K562 (cell line): ENCODE data around the gene SEPHS1. TPM values are rescaled to one million over a fixed set of nuclear protein-coding genes. Genes with fewer than 3 reads are reported as not detected.

Source experiments
- ATAC-seq: fragments of 200-7000 bp; cut with Tn5 transposase; 3 replicates; pipeline ENCODE4 v1.9.1; 2020; ENCODE audit warnings: moderate library complexity
- BruUV-seq: library from RNA; stranded (reverse); fragments of 400-500 nt; replicated peaks from 2 replicates; lab custom pipeline; 2021; lab: Mats Ljungman, UMichigan
- CTCF ChIA-PET: fragments of 300-600 bp; formaldehyde crosslinking; extraction: SDS; loops from one replicate; lab custom pipeline; 2021; ENCODE audit warnings: low intra/inter-chr PET ratio; lab: Yijun Ruan, JAX
- POLR2A ChIA-PET: fragments of 300-600, 350-650 bp; sonication (Branson Sonifier 250); formaldehyde crosslinking; extraction: SDS; loops from one replicate; lab custom pipeline; 2021; ENCODE audit warnings: antibody characterized with exemption, inconsistent platforms; lab: Yijun Ruan, JAX
- DNase-seq, 4 experiments: peaks; one replicate each; pipeline versions ENCODE4 v3.0.0 to v3.0.0-alpha.2; 2011 to 2018; ENCODE audit warnings: low spot score in 3 of 4, mixed read lengths in 3 of 4; ENCODE audit errors: extremely low read depth in 1 of 4
- FAIRE-seq: peaks from 2 replicates; lab custom pipeline; 2011; peaks lifted over from hg19 to GRCh38; lab: Jason Lieb, UNC
- H2AFZ ChIP-seq: 2 replicates; pipeline ENCODE4 v1.6.0; 2011; ENCODE audit warnings: low read depth, low read length, control low read depth, inconsistent platforms
- H3K27ac ChIP-seq: fragments of 200-600 bp; 3 replicates; pipeline ENCODE4 v1.8.0; 2011; ENCODE audit warnings: low read depth, mild to moderate bottlenecking, control low read depth, inconsistent platforms, low read length, moderate library complexity, mixed read lengths; ENCODE audit errors: extremely low read depth
- H3K27me3 ChIP-seq, 2 experiments: fragments of 300-600 bp in 1 of 2; 2 replicates in 1 of 2; 3 replicates in 1 of 2; pipeline versions ENCODE4 v1.6.0 to v1.8.0; 2011; ENCODE audit warnings: inconsistent platforms in 2 of 2, low read length in 2 of 2, mild to moderate bottlenecking in 1 of 2, mixed read lengths in 1 of 2, moderate library complexity in 1 of 2; ENCODE audit not compliant: control insufficient read depth in 2 of 2, insufficient read depth in 2 of 2
- H3K36me3 ChIP-seq: fragments of 300-600 bp; 3 replicates; pipeline ENCODE4 v1.8.0; 2011; ENCODE audit warnings: mild to moderate bottlenecking, low read length, inconsistent platforms; ENCODE audit not compliant: control insufficient read depth, insufficient read depth
- H3K4me1 ChIP-seq, 2 experiments: fragments of 200-600 bp in 1 of 2; replicated peaks in 1 of 2; 2 replicates in 1 of 2; 3 replicates in 1 of 2; pipeline versions ENCODE4 v1.5.1 to v1.8.0; 2011; ENCODE audit warnings: inconsistent platforms in 2 of 2, low read length in 2 of 2, mild to moderate bottlenecking in 1 of 2, mixed read lengths in 1 of 2, moderate library complexity in 1 of 2; ENCODE audit not compliant: control insufficient read depth in 2 of 2, insufficient read depth in 2 of 2
- H3K4me2 ChIP-seq: 2 replicates; pipeline ENCODE4 v1.6.1; 2011; ENCODE audit warnings: low read length, control low read depth, inconsistent platforms, mixed read lengths; ENCODE audit not compliant: insufficient read depth
- H3K4me3 ChIP-seq: fragments of 200-600 bp; sonication (generic), shearing (Covaris generic); 2 replicates; pipeline ENCODE4 v1.5.1; 2016; ENCODE audit warnings: control low read depth, inconsistent platforms
- H3K79me2 ChIP-seq: fragments of 200-600 bp; 3 replicates; pipeline ENCODE4 v1.8.0; 2011; ENCODE audit warnings: low read length, inconsistent platforms; ENCODE audit not compliant: control insufficient read depth, insufficient read depth
- H3K9ac ChIP-seq, 2 experiments: 2 replicates each; pipeline versions ENCODE4 v1.6.0 to v1.6.1; 2011; ENCODE audit warnings: low read depth in 2 of 2, low read length in 2 of 2, control low read depth in 1 of 2, inconsistent platforms in 1 of 2, mild to moderate bottlenecking in 1 of 2, mixed read lengths in 1 of 2; ENCODE audit not compliant: insufficient read depth in 1 of 2
- H3K9me1 ChIP-seq: one replicate; pipeline ENCODE4 v1.6.0; 2011; ENCODE audit warnings: inconsistent platforms, mild to moderate bottlenecking, low read length, moderate library complexity; ENCODE audit not compliant: control insufficient read depth, insufficient read depth
- H3K9me3 ChIP-seq: replicated peaks from 2 replicates; pipeline ENCODE4 v1.5.1; 2011; ENCODE audit warnings: low read depth, low read length, inconsistent platforms; ENCODE audit not compliant: control insufficient read depth, insufficient read depth
- H4K20me1 ChIP-seq: replicated peaks from 2 replicates; pipeline ENCODE4 v1.6.1; 2011; ENCODE audit warnings: low read length, inconsistent platforms, mixed read lengths; ENCODE audit not compliant: control insufficient read depth, insufficient read depth
- ASH1L ChIP-seq: fragments of 450-650 bp; IDR thresholded peaks from 2 replicates; pipeline ENCODE4 v1.6.1; 2018; ENCODE audit warnings: borderline replicate concordance, mild to moderate bottlenecking, low read depth; ENCODE audit not compliant: partially characterized antibody
- ETS1 ChIP-seq: conservative IDR thresholded peaks from 2 replicates; pipeline ENCODE4 v1.6.1; 2011; ENCODE audit warnings: low read depth, mild to moderate bottlenecking, low read length; ENCODE audit not compliant: control insufficient read depth
- ETV1 ChIP-seq: fragments of 450-650 bp; conservative IDR thresholded peaks from 2 replicates; pipeline ENCODE4 v1.6.1; 2016; ENCODE audit warnings: missing genetic modification characterization, control low read depth, low read depth, missing compliant biosample characterization
- EZH2 ChIP-seq: IDR thresholded peaks from 2 replicates; pipeline ENCODE4 v1.6.1; 2012; ENCODE audit warnings: low read depth, mild to moderate bottlenecking, inconsistent platforms, low read length, borderline replicate concordance
- HNRNPUL1 ChIP-seq: fragments of 200-400 bp; formaldehyde crosslinking; IDR thresholded peaks from 2 replicates; pipeline ENCODE4 v1.6.1; 2017; ENCODE audit warnings: low read length
- MTA1 ChIP-seq: fragments of 450-650 bp; IDR thresholded peaks from 2 replicates; pipeline ENCODE4 v1.6.1; 2017; ENCODE audit warnings: borderline replicate concordance
- ZNF695 ChIP-seq: fragments of 450-650 bp; formaldehyde crosslinking; IDR thresholded peaks from 2 replicates; pipeline ENCODE4 v1.4.0; 2020; ENCODE audit warnings: mild to moderate bottlenecking, moderate library complexity
- ZNF717 ChIP-seq: fragments of 250-450 bp; sonication (Bioruptor Pico); IDR thresholded peaks from 2 replicates; pipeline ENCODE4 v1.5.0; 2021
- WGBS: fragments of 100-300 bp; shearing (Covaris generic); methylation state at CpG from one replicate; pipeline ENCODE4 v1.1.6; 2016; ENCODE audit warnings: low coverage, mixed read lengths; ENCODE audit not compliant: insufficient coverage; ENCODE audit errors: missing lambda C conversion rate; 5-methylcytosine and 5-hydroxymethylcytosine counted together
- in situ Hi-C: fragments of 300-500 bp; cut with MboI; formaldehyde crosslinking; loops from 4 replicates; pipeline ENCODE4 v1.15.0; 2018; ENCODE audit warnings: inconsistent platforms, mixed read lengths
- intact Hi-C: fragments of 100-400 bp; cut with micrococcal nuclease; formaldehyde crosslinking; loops from 2 replicates; pipeline ENCODE4 v1.14.2; 2022
- polyA plus RNA-seq, 8 experiments: library from polyadenylated mRNA; depleted of rRNA in 4 of 8; stranded (reverse) in 5 of 8; unstranded in 3 of 8; fragments of >200 nt; fragmentation: Nextera tagmentation in 2 of 8; fragmentation: Illumina TruSeq in 1 of 8; extraction: Ambion mirVana in 2 of 8; extraction: Trizol in 1 of 8; gene quantifications; 2 replicates each; pipeline versions ENCODE4 v1.2.1 to v1.2.3, GENCODE V29; 2011 to 2014; ENCODE audit warnings: inconsistent platforms in 1 of 8, missing spikeins in 1 of 8
- total RNA-seq, 7 experiments: library from RNA; depleted of rRNA in 6 of 7; stranded (reverse); fragments of >200 nt in 6 of 7; fragmentation: Illumina TruSeq in 2 of 7; extraction: Trizol in 2 of 7; gene quantifications; 2 replicates each; pipeline versions ENCODE4 v1.2.1 to v1.2.3, GENCODE V29; 2011 to 2021; ENCODE audit warnings: low replicate concordance in 1 of 7

Gene SEPHS1
- total and polyA plus RNA-seq, 9 of the 15 experiments (the other 6 are each of a cell fraction or from before 2014, with no cell fraction given): 14.7 to 82.8 (median 41.8) TPM

GRCh38 chr10:13338390-13339110 is 9.5 kb downstream of the SEPHS1 start:
- no TSS peak for BruUV-seq
- Histone ChIP-seq H3K9ac (no peak overlapping the region), H3K4me3 (no peak overlapping the region), H3K27ac (no peak overlapping the region), H3K4me1 (no peaks in the 10 kb centered on the region), H2AFZ (no peak overlapping the region), H4K20me1 (0 out of 2 replicates have a peak, but pooled peaks cover 5% of the 10 kb centered on the region), H3K9me3 (no peaks in the 10 kb centered on the region), H3K4me2 (no peak overlapping the region), H3K27me3 (no peaks in the 10 kb centered on the region), H3K36me3 (peaks cover 61% of the 10 kb centered on the region; the same call in 2 of the 3 replicates), H3K79me2 (peaks cover 7% of the 10 kb centered on the region; the same call in 1 of the 3 replicates), H3K9me1 (no peaks in the 10 kb centered on the region)
- in situ Hi-C loops: no loop called here
- ATAC-seq (no peak), DNase-seq (no peak), FAIRE-seq (no peak)
- intact Hi-C loops: no loop called here
- ChIA-PET POLR2A (interaction anchor here (0.6 kb wide), 1 partner anchor 36 kb away, joined by 3 read pairs; no protein-coding TSS in a partner anchor), CTCF (no interaction called here)
- TF ChIP-seq HNRNPUL1 (no peak), ZNF695 (CRISPR knock-in tag) (no peak), ETS1 (no peak), MTA1 (no peak), EZH2 (no peak), ZNF717 (no peak), ASH1L (no peak), ETV1 (tag) (no peak)
- WGBS: 85% methylated on average over 10 of the region's 10 CpGs
